Measurements from ENCODE around the gene NR0B2. TPM values are rescaled to one million over a fixed set of nuclear protein-coding genes. Genes with fewer than 3 reads are reported as not detected.
"Not testable (repeated sequence)": the region's sequence is repeated elsewhere in the genome, so short reads cannot be mapped to it uniquely, and the experiment has no call there.

NR0B2 gene
- total RNA-seq, 4 donors from 2014 or later: not detected

DNA sequence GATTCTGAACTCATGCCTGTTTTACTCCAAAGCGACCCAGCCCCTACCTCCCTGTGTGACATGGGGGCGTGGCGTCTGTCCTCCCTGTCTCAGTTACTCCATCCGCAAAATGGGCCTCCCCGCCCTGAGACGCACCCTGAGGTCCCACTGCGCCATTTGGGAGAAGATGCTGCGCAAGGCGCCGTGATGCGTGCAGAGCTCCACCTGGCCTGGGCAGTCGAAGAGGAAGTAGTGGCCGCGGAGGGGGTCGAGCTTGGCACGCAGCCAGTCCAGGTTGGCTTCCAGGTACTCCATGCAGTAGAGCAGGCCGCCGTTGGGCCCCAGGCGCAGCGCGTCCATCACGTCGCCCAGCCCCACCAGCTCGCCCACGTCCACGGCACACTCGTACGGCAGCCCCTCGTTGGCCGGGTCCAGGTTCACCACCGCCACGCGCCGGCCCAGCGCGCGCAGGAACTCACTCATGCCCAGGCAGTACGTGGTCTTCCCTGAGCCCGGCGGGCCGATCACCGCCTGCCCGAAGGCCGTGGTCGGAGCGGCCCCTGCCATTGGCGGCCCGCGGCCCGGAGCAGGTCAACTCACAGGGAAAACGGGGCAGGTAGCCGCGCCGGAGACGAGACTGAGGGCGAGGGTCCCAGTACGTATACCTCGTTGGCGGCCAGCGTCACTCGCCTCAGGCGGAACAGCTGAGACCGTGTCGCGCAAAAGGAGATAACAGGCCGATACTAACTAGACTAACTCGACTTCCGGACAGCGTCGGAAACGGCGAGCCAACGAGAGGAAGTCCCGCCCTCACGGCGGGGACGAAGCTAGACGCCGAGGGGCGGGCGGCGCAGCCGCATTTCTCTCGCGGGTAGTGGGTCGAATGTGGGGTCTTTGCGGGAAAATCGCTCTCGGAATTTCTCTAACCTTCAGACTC, 24.0 kb downstream of the NR0B2 start, which contains the start of gene GPN2:
Gene GPN2 (minus strand): TSS at position 733 of the 916 bp plus-strand sequence. CDS start 187 bp downstream, at position 546.
- H3K9me3 ChIP-seq: no peaks in the 10 kb centered on the region
- no peaks in the 10 kb centered on the region for H3K4me1 ChIP-seq
- H3K27me3 ChIP-seq: no peaks in the 10 kb centered on the region
- no peaks in the 10 kb centered on the region for H3K36me3 ChIP-seq
- H3K27ac ChIP-seq: peak within 1 kb of the TSS; percentile 85 to 89
- peak; percentile 64 to 74 for DNase-seq
- H3K4me3 ChIP-seq: peak within 1 kb of the TSS; percentile 73 to 79
- TF ChIP-seq POLR2A (IDR thresholded peaks at IDR 0.05): peak; percentile 42 to 57
- TF ChIP-seq, protein P1, sequence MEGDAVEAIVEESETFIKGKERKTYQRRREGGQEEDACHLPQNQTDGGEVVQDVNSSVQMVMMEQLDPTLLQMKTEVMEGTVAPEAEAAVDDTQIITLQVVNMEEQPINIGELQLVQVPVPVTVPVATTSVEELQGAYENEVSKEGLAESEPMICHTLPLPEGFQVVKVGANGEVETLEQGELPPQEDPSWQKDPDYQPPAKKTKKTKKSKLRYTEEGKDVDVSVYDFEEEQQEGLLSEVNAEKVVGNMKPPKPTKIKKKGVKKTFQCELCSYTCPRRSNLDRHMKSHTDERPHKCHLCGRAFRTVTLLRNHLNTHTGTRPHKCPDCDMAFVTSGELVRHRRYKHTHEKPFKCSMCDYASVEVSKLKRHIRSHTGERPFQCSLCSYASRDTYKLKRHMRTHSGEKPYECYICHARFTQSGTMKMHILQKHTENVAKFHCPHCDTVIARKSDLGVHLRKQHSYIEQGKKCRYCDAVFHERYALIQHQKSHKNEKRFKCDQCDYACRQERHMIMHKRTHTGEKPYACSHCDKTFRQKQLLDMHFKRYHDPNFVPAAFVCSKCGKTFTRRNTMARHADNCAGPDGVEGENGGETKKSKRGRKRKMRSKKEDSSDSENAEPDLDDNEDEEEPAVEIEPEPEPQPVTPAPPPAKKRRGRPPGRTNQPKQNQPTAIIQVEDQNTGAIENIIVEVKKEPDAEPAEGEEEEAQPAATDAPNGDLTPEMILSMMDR (IDR thresholded peaks at IDR 0.05): no peak
- intact Hi-C loops (cut with DNase I; ENCODE audit: low total_unique reads): no loop called here

DNA sequence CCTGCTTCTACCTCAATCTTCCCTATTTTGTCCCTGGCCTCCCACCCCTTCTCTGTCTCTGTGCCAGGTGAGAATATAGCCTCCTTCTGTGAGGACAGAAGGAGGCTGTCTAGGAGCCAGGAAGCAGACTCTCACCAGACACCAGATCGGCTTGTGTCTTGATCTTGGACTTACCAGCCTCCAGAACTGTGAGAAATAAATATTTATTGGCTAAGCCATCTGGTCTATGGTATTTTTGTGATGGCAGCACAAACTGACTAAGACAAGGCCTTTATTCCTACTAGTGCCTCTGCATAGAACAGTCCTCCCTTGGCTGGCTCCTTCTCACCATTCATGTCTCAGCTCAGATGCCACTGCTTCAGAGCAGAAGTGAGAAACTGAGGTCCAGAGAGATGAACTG, 25.5 kb downstream of the NR0B2 start:
- Histone ChIP-seq H3K36me3 (no peaks in the 10 kb centered on the region), H3K27ac (no peak overlapping the region), H3K4me3 (no peak overlapping the region), H3K9me3 (no peaks in the 10 kb centered on the region), H3K4me1 (no peaks in the 10 kb centered on the region), H3K27me3 (no peaks in the 10 kb centered on the region)
- intact Hi-C loops (cut with DNase I; ENCODE audit: low total_unique reads): no loop called here
- no peak for DNase-seq
- TF ChIP-seq POLR2A (IDR thresholded peaks at IDR 0.05): no peak
- TF ChIP-seq, protein P1 (IDR thresholded peaks at IDR 0.05): no peak

DNA sequence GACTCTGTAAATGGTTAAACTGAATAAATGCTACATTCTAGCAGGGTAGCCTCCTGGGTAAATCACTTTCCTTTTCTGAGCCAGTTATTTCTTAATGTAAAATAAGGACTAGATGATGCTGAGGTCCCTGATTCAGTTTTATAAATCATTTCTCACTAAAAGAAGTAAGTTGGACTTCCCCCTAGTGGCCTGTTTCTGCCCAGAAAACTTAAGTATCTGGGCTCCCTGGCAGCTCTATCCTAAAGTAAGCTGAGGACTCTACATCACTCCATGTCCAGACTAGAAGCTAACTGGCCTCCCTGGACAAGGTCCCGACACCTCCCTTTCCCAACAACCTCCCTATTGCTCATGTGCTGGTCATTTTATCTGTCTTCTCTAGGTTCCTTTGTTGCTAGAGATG, 26.6 kb downstream of the NR0B2 start:
- TF ChIP-seq, protein P1 (IDR thresholded peaks at IDR 0.05): peak in 2 of 4 experiments; percentile 6
- no peak for TF ChIP-seq POLR2A (IDR thresholded peaks at IDR 0.05)
- Histone ChIP-seq H3K4me3 (no peak overlapping the region), H3K27me3 (no peaks in the 10 kb centered on the region), H3K4me1 (no peaks in the 10 kb centered on the region), H3K9me3 (no peaks in the 10 kb centered on the region), H3K36me3 (no peaks in the 10 kb centered on the region), H3K27ac (no peak overlapping the region)
- intact Hi-C loops (cut with DNase I; ENCODE audit: low total_unique reads): no loop called here
- no peak for DNase-seq

DNA sequence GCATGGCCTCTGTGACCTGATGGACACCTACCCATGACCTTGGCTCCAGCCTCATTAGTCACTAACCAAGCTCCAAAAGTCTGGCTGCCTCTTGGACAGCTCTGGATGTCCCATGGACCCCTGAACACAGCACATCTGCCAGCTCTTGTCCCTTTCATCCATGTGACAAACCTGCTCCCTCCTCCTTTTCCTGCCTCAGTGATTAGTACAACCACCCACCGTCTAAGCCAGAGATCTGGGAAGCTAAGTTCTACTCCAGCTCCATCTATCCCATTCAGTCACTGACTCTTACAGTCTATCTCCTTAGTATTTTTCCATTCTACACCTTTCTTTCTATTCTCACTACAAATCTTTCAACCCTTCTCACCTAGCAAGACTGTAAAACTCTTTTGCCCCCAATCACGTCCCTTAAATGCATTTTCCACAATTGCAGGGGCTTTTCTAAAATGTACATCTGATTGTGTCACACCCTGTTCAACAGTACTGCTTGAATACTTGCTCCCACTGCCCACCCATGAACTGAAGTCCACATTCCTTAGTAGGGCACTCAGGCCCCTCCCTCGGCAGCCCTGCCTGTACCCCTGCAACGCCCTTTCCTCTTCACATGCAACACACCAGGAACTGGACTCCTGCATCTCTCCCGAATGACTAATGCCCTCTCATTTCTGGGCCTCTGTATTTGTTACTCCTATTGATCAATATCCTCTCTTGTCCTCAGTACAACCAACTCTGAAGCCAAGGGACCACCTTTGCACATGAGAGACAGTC, 30.9 kb downstream of the NR0B2 start:
- Histone ChIP-seq H3K4me1 (no peaks in the 10 kb centered on the region), H3K27me3 (no peaks in the 10 kb centered on the region), H3K36me3 (no peaks in the 10 kb centered on the region), H3K4me3 (no peak overlapping the region), H3K27ac (no peak overlapping the region), H3K9me3 (no peaks in the 10 kb centered on the region)
- TF ChIP-seq POLR2A (IDR thresholded peaks at IDR 0.05): no peak
- TF ChIP-seq, protein P1 (IDR thresholded peaks at IDR 0.05): no peak
- intact Hi-C loops (cut with DNase I; ENCODE audit: low total_unique reads): no loop called here
- no peak for DNase-seq

DNA sequence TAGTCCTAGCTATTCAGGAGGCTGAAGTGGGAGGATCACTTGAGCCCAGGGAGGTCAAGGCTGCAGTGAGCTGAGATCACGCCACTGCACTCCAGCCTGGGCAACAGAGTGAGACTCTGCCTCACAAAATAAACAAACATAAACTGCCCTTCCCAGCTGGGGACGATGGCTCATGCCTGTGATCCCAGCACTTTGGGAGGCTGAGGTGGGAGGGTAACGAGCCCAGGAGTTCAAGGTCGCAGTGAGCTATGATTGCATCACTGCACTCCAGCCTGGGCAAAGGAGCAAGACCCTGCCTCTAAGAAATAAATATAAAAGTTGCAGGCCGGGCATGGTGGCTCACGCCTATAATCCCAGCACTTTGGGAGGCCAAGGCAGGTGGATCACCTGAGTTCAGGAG, 32.2 kb downstream of the NR0B2 start:
- H3K27me3 ChIP-seq; intact Hi-C loops (cut with DNase I; ENCODE audit: low total_unique reads); H3K4me1 ChIP-seq; DNase-seq; H3K9me3 ChIP-seq; H3K27ac ChIP-seq; H3K4me3 ChIP-seq; H3K36me3 ChIP-seq: not testable (repeated sequence)

All from uterus (tissue), 4 donors.